Hepatocyte (in vitro differentiated cells): Measurements from ENCODE around the gene SPOPL.

Experiments
- CTCF ChIP-seq: fragments of 200-600 bp; sonication (generic); IDR thresholded peaks from 2 replicates; pipeline ENCODE4 v1.5.1; 2016; ENCODE audit warnings: antibody characterized with exemption, mild to moderate bottlenecking; ENCODE audit not compliant: poor library complexity
- EZH2phosphoT487 ChIP-seq: fragments of 200-600 bp; sonication (generic); IDR thresholded peaks from one replicate; pipeline ENCODE4 v1.6.1; 2018; ENCODE audit warnings: antibody characterized with exemption, mild to moderate bottlenecking, low read depth, moderate library complexity; ENCODE audit not compliant: unreplicated experiment, severe bottlenecking

GRCh38 chr2:138617026-138617425 lies 115.5 kb downstream of the SPOPL start:
- no peak for TF ChIP-seq CTCF
- TF ChIP-seq EZH2phosphoT487, result no peak
